Measurements from ENCODE around the gene ENPP3. TPM values are rescaled to one million over a fixed set of nuclear protein-coding genes. Genes with fewer than 3 reads are reported as not detected.

The ENPP3 gene
- polyA plus RNA-seq, 1 of the 3 experiments (the other 2 are of a cell fraction): not detected

DNA sequence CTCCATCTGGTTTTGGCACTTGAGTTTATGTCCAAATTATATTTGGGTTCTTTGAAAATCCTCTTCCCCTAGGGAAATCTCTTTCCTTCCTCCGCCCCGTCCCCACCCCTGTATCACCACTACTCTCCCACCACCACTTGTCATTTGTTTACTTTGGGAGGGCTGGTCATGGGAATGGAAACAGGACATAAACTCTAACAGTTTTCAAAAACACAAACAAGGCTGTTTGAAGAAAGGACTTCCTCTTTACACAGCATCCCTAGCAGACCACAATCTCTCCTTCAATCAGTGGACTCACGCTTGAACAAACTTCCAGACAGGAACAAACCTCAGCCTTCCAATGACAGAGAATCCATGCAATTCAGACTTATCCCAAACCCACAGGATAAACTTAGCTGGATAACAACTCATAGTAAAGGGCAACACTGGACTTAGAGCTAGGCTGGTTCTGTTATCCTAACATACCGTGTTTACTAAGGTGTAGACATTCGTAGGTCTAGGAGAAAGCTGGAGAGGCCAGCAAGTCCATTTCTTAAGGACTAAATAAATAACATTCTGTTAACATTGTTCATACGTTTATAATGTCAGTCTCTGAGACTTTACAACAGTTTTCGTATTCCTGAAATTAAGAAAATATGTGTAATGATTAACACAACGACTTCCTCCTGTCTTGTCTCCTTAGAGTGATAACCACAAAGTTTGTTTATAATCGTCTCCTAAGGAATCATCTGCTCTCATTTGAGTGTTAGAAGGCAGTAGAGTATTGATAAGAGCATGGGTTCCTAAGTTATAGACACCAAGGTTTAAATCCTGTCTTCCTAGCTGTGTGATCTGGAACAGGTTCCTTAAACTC, 117.8 kb downstream of the ENPP3 start:
- no peak overlapping the region for H2AFZ ChIP-seq (ENCODE audit: low read depth)
- ChIA-PET POLR2A (no interaction called here), CTCF (no interaction called here)
- H3F3A ChIP-seq (replicated peaks; ENCODE audit: insufficient read depth): no peaks in the 10 kb centered on the region
- no peaks in the 10 kb centered on the region for H3K9me2 ChIP-seq
- H4K20me1 ChIP-seq (ENCODE audit: insufficient read depth): no peaks in the 10 kb centered on the region
- no peak overlapping the region for H3K9ac ChIP-seq
- no peaks in the 10 kb centered on the region for H3K36me3 ChIP-seq (replicated peaks in 1 of 2; ENCODE audit: control insufficient read depth in 1 of 2, insufficient read depth in 2 of 2, low read length in 1 of 2)
- no peak overlapping the region for H3K4me2 ChIP-seq
- H3K4me1 ChIP-seq (ENCODE audit: control insufficient read depth in 1 of 2, insufficient read depth in 2 of 2, low read depth in 1 of 2, low read length in 1 of 2): no peaks in the 10 kb centered on the region
- no peak overlapping the region for H3K4me3 ChIP-seq (ENCODE audit: low read depth in 2 of 2, low read length in 1 of 2)
- H3K79me2 ChIP-seq (ENCODE audit: insufficient read depth): no peaks in the 10 kb centered on the region
- 0 out of 2 replicates have a peak, but pooled peaks cover 4% of the 10 kb centered on the region for H3K9me3 ChIP-seq
- WGBS (ENCODE audit: low lambda C conversion rate): 4% methylated on average over 9 of the region's 9 CpGs
- H3K27me3 ChIP-seq (ENCODE audit: insufficient read depth): peaks cover 10% of the 10 kb centered on the region
- no peak for DNase-seq
- TF ChIP-seq EZH2phosphoT487 (IDR thresholded peaks at IDR 0.05; ENCODE audit: borderline replicate concordance, low read depth): no peak
- TF ChIP-seq YY1 (IDR thresholded peaks at IDR 0.05; ENCODE audit: low read depth): no peak
- no peak for TF ChIP-seq ELF1 (IDR thresholded peaks at IDR 0.05)
- no peak for TF ChIP-seq RFX5 (IDR thresholded peaks at IDR 0.05; ENCODE audit: low read length)
- TF ChIP-seq RAD21 (IDR thresholded peaks at IDR 0.05; ENCODE audit: low read length): no peak
- TF ChIP-seq, protein P1, sequence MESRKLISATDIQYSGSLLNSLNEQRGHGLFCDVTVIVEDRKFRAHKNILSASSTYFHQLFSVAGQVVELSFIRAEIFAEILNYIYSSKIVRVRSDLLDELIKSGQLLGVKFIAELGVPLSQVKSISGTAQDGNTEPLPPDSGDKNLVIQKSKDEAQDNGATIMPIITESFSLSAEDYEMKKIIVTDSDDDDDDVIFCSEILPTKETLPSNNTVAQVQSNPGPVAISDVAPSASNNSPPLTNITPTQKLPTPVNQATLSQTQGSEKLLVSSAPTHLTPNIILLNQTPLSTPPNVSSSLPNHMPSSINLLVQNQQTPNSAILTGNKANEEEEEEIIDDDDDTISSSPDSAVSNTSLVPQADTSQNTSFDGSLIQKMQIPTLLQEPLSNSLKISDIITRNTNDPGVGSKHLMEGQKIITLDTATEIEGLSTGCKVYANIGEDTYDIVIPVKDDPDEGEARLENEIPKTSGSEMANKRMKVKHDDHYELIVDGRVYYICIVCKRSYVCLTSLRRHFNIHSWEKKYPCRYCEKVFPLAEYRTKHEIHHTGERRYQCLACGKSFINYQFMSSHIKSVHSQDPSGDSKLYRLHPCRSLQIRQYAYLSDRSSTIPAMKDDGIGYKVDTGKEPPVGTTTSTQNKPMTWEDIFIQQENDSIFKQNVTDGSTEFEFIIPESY (IDR thresholded peaks at IDR 0.05; ENCODE audit: borderline replicate concordance, low read depth): no peak
- TF ChIP-seq TCF12 (IDR thresholded peaks at IDR 0.05): no peak
- TF ChIP-seq GABPA (IDR thresholded peaks at IDR 0.05; ENCODE audit: low read depth): no peak
- no peak for TF ChIP-seq NRF1 (IDR thresholded peaks at IDR 0.05; ENCODE audit: low read depth, low read length)
- no peak for TF ChIP-seq SMC3 (IDR thresholded peaks at IDR 0.05; ENCODE audit: low read depth, low read length)
- TF ChIP-seq MXI1 (IDR thresholded peaks at IDR 0.05; ENCODE audit: low read depth, low read length): no peak
- H3K27ac ChIP-seq (ENCODE audit: low read depth in 2 of 2, low read length in 1 of 2): no peak overlapping the region

DNA sequence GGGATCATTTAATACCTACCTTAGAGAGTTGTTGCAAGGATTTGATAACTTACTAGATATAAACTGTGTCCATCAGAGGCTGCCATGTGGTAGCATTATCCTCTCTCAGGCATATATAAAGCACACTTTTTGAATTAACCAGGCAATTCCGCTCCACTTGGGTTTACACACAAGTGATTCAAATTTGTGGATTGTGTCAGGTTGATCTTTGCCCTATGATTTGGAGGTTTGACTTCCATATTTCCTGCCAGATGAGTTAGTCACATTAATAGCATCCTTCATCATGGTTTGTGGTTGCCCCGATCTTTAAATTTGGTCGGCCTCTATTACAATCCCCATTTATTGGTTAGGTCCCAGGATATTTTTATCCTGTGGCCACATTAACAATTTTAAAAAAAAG, 118.5 kb downstream of the ENPP3 start:
- Histone ChIP-seq H3F3A (replicated peaks; ENCODE audit: insufficient read depth) (no peaks in the 10 kb centered on the region), H3K4me3 (ENCODE audit: low read depth in 2 of 2, low read length in 1 of 2) (no peak overlapping the region), H3K27me3 (ENCODE audit: insufficient read depth) (peaks cover 10% of the 10 kb centered on the region), H3K36me3 (replicated peaks in 1 of 2; ENCODE audit: control insufficient read depth in 1 of 2, insufficient read depth in 2 of 2, low read length in 1 of 2) (no peaks in the 10 kb centered on the region), H3K79me2 (ENCODE audit: insufficient read depth) (no peaks in the 10 kb centered on the region), H4K20me1 (ENCODE audit: insufficient read depth) (no peaks in the 10 kb centered on the region), H3K9me2 (no peaks in the 10 kb centered on the region), H3K9me3 (0 out of 2 replicates have a peak, but pooled peaks cover 4% of the 10 kb centered on the region), H3K4me2 (no peak overlapping the region), H3K4me1 (ENCODE audit: control insufficient read depth in 1 of 2, insufficient read depth in 2 of 2, low read depth in 1 of 2, low read length in 1 of 2) (no peaks in the 10 kb centered on the region), H2AFZ (ENCODE audit: low read depth) (no peak overlapping the region), H3K9ac (no peak overlapping the region), H3K27ac (ENCODE audit: low read depth in 2 of 2, low read length in 1 of 2) (no peak overlapping the region)
- DNase-seq: no peak
- CTCF ChIA-PET: no interaction called here
- 5% methylated on average over 3 of the region's 3 CpGs for WGBS (ENCODE audit: low lambda C conversion rate)
- POLR2A ChIA-PET: no interaction called here
- no peak for TF ChIP-seq FOSL2 (IDR thresholded peaks at IDR 0.05; ENCODE audit: borderline replicate concordance, low read depth)
- no peak for TF ChIP-seq FOXJ3 (CRISPR knock-in tag; IDR thresholded peaks at IDR 0.05)
- TF ChIP-seq SIN3A (IDR thresholded peaks at IDR 0.05; ENCODE audit: borderline replicate concordance, low read depth, low read length): no peak
- no peak for TF ChIP-seq EP300 (IDR thresholded peaks at IDR 0.05; ENCODE audit: borderline replicate concordance in 1 of 2, low read depth in 1 of 2, low read length in 1 of 2)
- no peak for TF ChIP-seq JUND (IDR thresholded peaks at IDR 0.05)
- no peak for TF ChIP-seq RCOR1 (IDR thresholded peaks at IDR 0.05; ENCODE audit: low read length)
- TF ChIP-seq, protein P2, sequence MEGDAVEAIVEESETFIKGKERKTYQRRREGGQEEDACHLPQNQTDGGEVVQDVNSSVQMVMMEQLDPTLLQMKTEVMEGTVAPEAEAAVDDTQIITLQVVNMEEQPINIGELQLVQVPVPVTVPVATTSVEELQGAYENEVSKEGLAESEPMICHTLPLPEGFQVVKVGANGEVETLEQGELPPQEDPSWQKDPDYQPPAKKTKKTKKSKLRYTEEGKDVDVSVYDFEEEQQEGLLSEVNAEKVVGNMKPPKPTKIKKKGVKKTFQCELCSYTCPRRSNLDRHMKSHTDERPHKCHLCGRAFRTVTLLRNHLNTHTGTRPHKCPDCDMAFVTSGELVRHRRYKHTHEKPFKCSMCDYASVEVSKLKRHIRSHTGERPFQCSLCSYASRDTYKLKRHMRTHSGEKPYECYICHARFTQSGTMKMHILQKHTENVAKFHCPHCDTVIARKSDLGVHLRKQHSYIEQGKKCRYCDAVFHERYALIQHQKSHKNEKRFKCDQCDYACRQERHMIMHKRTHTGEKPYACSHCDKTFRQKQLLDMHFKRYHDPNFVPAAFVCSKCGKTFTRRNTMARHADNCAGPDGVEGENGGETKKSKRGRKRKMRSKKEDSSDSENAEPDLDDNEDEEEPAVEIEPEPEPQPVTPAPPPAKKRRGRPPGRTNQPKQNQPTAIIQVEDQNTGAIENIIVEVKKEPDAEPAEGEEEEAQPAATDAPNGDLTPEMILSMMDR (IDR thresholded peaks at IDR 0.05): no peak
- TF ChIP-seq TEAD4 (IDR thresholded peaks at IDR 0.05; ENCODE audit: borderline replicate concordance, insufficient read depth): no peak
- TF ChIP-seq YY1 (IDR thresholded peaks at IDR 0.05; ENCODE audit: low read depth): no peak
- no peak for TF ChIP-seq FOXM1 (IDR thresholded peaks at IDR 0.05; ENCODE audit: low read depth)
- TF ChIP-seq EZH2phosphoT487 (IDR thresholded peaks at IDR 0.05; ENCODE audit: borderline replicate concordance, low read depth): no peak
- TF ChIP-seq MXI1 (IDR thresholded peaks at IDR 0.05; ENCODE audit: low read depth, low read length): no peak
- no peak for TF ChIP-seq POLR2AphosphoS5 (IDR thresholded peaks at IDR 0.05; ENCODE audit: low read depth, low read length)
- TF ChIP-seq, protein P3, sequence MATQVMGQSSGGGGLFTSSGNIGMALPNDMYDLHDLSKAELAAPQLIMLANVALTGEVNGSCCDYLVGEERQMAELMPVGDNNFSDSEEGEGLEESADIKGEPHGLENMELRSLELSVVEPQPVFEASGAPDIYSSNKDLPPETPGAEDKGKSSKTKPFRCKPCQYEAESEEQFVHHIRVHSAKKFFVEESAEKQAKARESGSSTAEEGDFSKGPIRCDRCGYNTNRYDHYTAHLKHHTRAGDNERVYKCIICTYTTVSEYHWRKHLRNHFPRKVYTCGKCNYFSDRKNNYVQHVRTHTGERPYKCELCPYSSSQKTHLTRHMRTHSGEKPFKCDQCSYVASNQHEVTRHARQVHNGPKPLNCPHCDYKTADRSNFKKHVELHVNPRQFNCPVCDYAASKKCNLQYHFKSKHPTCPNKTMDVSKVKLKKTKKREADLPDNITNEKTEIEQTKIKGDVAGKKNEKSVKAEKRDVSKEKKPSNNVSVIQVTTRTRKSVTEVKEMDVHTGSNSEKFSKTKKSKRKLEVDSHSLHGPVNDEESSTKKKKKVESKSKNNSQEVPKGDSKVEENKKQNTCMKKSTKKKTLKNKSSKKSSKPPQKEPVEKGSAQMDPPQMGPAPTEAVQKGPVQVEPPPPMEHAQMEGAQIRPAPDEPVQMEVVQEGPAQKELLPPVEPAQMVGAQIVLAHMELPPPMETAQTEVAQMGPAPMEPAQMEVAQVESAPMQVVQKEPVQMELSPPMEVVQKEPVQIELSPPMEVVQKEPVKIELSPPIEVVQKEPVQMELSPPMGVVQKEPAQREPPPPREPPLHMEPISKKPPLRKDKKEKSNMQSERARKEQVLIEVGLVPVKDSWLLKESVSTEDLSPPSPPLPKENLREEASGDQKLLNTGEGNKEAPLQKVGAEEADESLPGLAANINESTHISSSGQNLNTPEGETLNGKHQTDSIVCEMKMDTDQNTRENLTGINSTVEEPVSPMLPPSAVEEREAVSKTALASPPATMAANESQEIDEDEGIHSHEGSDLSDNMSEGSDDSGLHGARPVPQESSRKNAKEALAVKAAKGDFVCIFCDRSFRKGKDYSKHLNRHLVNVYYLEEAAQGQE (IDR thresholded peaks at IDR 0.05; ENCODE audit: low read depth, low read length): no peak
